HFF-Myc (cell line): ENCODE results near the gene POFUT2.

Experiments used
- DNase-seq: peaks from one replicate; pipeline ENCODE4 v3.0.0-alpha.2; 2011; ENCODE audit warnings: low read depth; ENCODE audit errors: extremely low read depth
- H3K4me3 ChIP-seq: replicated peaks from 2 replicates; pipeline ENCODE4 v1.5.1; 2011; ENCODE audit warnings: low read depth, mild to moderate bottlenecking, control low read depth, low read length
- CTCF ChIP-seq: IDR thresholded peaks from 2 replicates; pipeline ENCODE4 v1.5.1; 2012; ENCODE audit warnings: mild to moderate bottlenecking, low read depth, low read length, control low read depth; ENCODE audit errors: missing control alignments

POFUT2 gene

GRCh38 chr21:45234127-45234526 lies 53.6 kb downstream of the POFUT2 start:
- no peak overlapping the region for H3K4me3 ChIP-seq
- DNase-seq = no peak
- TF ChIP-seq CTCF = no peak

GRCh38 chr21:45231705-45232104 lies 56.0 kb downstream of the POFUT2 start:
- no peak for TF ChIP-seq CTCF
- H3K4me3 ChIP-seq = no peak overlapping the region
- no peak for DNase-seq

- no peak for DNase-seq
- H3K4me3 ChIP-seq = no peak overlapping the region
- TF ChIP-seq CTCF = no peak
These were observed 58.9 kb downstream of the POFUT2 start for GRCh38 chr21:45228656-45229240.

- no peak overlapping the region for H3K4me3 ChIP-seq
- TF ChIP-seq CTCF = no peak
- DNase-seq = peak; percentile 88
These were observed 59.5 kb downstream of the POFUT2 start for GRCh38 chr21:45228171-45228641.

- no peak overlapping the region for H3K4me3 ChIP-seq
- no peak for DNase-seq
- TF ChIP-seq CTCF = no peak
These were observed 60.0 kb downstream of the POFUT2 start for GRCh38 chr21:45227735-45228134.

- no peak for TF ChIP-seq CTCF
- no peak for DNase-seq
- H3K4me3 ChIP-seq = no peak overlapping the region
These were observed 61.0 kb downstream of the POFUT2 start for GRCh38 chr21:45226540-45227326.
